Spleen (tissue), 11 donors: ENCODE data around the gene ARMC5. TPM values are rescaled to one million over a fixed set of nuclear protein-coding genes. Genes with fewer than 3 reads are reported as not detected.

Source experiments
- DNase-seq: peaks from one replicate; pipeline ENCODE4 v3.0.0-alpha.2; 2020
- H3K27ac ChIP-seq, 8 donors: fragments of 200-600 bp; sonication (generic) in 7 of 8; 1 replicate in 4 of 8; 2 replicates in 4 of 8; pipeline versions ENCODE4 v1.5.0 to v1.8.0; 2016 to 2021; ENCODE audit warnings: inconsistent platforms in 4 of 8, mild to moderate bottlenecking in 4 of 8, moderate library complexity in 1 of 8
- H3K27me3 ChIP-seq, 7 donors: fragments of 200-600 bp; sonication (generic) in 6 of 7; replicated peaks in 1 of 7; 1 replicate in 4 of 7; 2 replicates in 3 of 7; pipeline versions ENCODE4 v1.5.0 to v1.8.0; 2016 to 2021; ENCODE audit warnings: inconsistent platforms in 3 of 7, mild to moderate bottlenecking in 1 of 7
- H3K36me3 ChIP-seq, 6 donors: fragments of 200-600 bp; sonication (generic) in 5 of 6; 1 replicate in 4 of 6; 2 replicates in 2 of 6; pipeline versions ENCODE4 v1.5.0 to v1.8.0; 2016 to 2021; ENCODE audit warnings: inconsistent platforms in 2 of 6
- H3K4me1 ChIP-seq, 6 donors: fragments of 200-600 bp; sonication (generic) in 5 of 6; 1 replicate in 3 of 6; 2 replicates in 3 of 6; pipeline versions ENCODE4 v1.5.0 to v1.8.0; 2016 to 2021; ENCODE audit warnings: inconsistent platforms in 3 of 6
- H3K4me3 ChIP-seq, 8 donors: fragments of 200-600 bp; sonication (generic) in 7 of 8; 1 replicate in 4 of 8; 2 replicates in 4 of 8; pipeline versions ENCODE4 v1.5.0 to v1.8.0; 2016 to 2021; ENCODE audit warnings: inconsistent platforms in 4 of 8, mild to moderate bottlenecking in 4 of 8, moderate library complexity in 2 of 8
- H3K9me3 ChIP-seq, 8 donors: fragments of 200-600 bp; sonication (generic) in 7 of 8; 1 replicate in 4 of 8; 2 replicates in 4 of 8; pipeline versions ENCODE4 v1.5.0 to v1.8.0; 2016 to 2021; ENCODE audit warnings: inconsistent platforms in 4 of 8
- CTCF ChIP-seq, 11 experiments: fragments of 200-600 bp in 7 of 11; fragments of 450-650 bp in 4 of 11; sonication (generic) in 4 of 11; IDR thresholded peaks in 8 of 11; conservative IDR thresholded peaks in 3 of 11; 1 replicate in 7 of 11; 2 replicates in 4 of 11; pipeline versions ENCODE4 v1.4.0 to v1.8.0; 2016 to 2021; ENCODE audit warnings: antibody characterized with exemption in 11 of 11, inconsistent platforms in 4 of 11, mild to moderate bottlenecking in 1 of 11
- POLR2A ChIP-seq, 3 donors: fragments of 450-650 bp; IDR thresholded peaks; one replicate each; pipeline ENCODE4 v1.5.1; 2017; ENCODE audit warnings: antibody characterized with exemption in 3 of 3, mild to moderate bottlenecking in 1 of 3
- POLR2AphosphoS5 ChIP-seq, 3 donors: sonication (generic); formaldehyde crosslinking; IDR thresholded peaks; one replicate each; pipeline ENCODE4 v1.5.1; 2017; ENCODE audit warnings: antibody characterized with exemption in 3 of 3
- WGBS, 5 donors: extraction: QIAGEN DNeasy Blood & Tissue Kit in 3 of 5; methylation state at CpG; one replicate each; pipeline versions ENCODE4 v1.1.5 to v1.1.7; 2013 to 2018; 5-methylcytosine and 5-hydroxymethylcytosine counted together
- intact Hi-C: fragments of 100-400 bp; cut with DNase I; formaldehyde crosslinking; loops from one replicate; pipeline ENCODE4 v1.15.0; 2023; ENCODE audit warnings: low total_unique reads
- polyA plus RNA-seq, 3 donors: library from polyadenylated mRNA; stranded (reverse); fragments of 200-250 nt; gene quantifications; one replicate each; pipeline ENCODE4 v1.2.1, GENCODE V29; 2013
- total RNA-seq, 7 donors: library from RNA; depleted of rRNA in 3 of 7; stranded (reverse); fragments of >200 nt in 3 of 7; fragmentation: NEBNext Ultra II Directional in 4 of 7; extraction: Animal tissue kit (Norgen Biotek cat#: 25700) in 4 of 7; gene quantifications; one replicate each; pipeline versions ENCODE4 v1.1.0 to v1.2.1, GENCODE V29; 2016 to 2021
- donor health status: healthy with polysubstance abuse.
- donor health status: DM: no; HTN: no; CAD: no; lungs with moderate emphysema.
- donor health status: DM: no; HTN: no; CAD: no.
- donor health status: Bipolar disorder and iron deficiency.
- donor health status: healthy.
- donor health status: DM: no; HTN: no; CAD: no.
- donor health status: DM: yes; HTN: yes; CAD: no.

The ARMC5 gene
- total and polyA plus RNA-seq, 10 donors, result 8.8 to 23.5 (median 11.8) TPM

DNA sequence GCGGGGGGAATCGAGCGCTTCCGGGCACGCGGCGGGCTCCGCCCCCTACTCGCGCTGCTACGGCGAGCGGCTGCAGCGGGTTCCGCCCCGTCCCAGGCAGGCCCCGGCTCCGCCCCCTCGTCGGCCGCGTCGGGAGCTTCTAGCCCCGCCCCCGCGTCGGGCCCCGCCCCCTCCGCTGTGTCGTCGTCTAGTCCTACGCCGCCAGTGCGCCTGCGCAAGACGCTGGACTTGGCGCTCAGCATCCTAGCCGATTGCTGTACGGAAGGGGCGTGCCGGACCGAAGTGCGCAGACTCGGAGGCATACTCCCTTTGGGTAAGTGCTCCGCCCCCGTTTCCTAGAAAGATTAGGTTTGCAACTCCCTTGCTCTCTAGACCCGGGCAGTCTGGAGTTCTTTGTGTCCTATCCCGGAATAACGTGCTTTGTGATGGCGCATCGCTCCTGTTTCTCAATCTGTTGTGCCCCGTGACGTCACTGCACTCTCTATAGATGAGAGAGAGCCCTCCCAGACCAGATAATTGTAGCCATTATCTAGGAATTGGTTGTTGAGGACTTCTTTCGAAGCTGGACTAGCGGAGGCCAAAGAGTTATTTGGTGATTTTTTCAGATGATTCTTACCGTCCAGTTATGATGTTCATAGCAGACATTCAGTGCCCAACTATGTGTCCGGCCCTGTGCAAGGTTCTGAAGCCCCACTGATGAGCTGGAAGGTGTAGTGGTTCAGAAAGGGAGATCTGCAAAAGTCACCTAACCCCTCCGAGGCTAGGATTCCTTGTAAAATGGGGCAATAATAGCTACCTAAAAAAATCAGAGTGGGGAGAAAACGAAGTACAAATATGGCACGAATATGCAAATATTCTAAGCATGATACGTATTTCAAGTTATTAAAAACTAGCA, 633 bp downstream of the ARMC5 start:
- peaks cover 28 to 60% (median 46%) of the 10 kb centered on the region in 6 donors for H3K4me1 ChIP-seq
- TF ChIP-seq CTCF (IDR thresholded peaks at IDR 0.05 in 8 of 11, conservative IDR thresholded peaks at IDR 0.05 in 3 of 11) (peak in 2 of 11 experiments; percentile 7 to 12), POLR2AphosphoS5 (IDR thresholded peaks at IDR 0.05) (no peak), POLR2A (IDR thresholded peaks at IDR 0.05) (peak in 1 of 3 donors; percentile 26)
- no peaks in the 10 kb centered on the region for H3K9me3 ChIP-seq
- peak overlapping the region; percentile 97 to 100 (median 99) for H3K27ac ChIP-seq
- DNase-seq, result peak; percentile 100
- H3K27me3 ChIP-seq, result no peaks in the 10 kb centered on the region
- peaks cover 4 to 49% (median 30%) of the 10 kb centered on the region in 6 donors for H3K36me3 ChIP-seq
- peak overlapping the region; percentile 60 to 93 (median 73) for H3K4me3 ChIP-seq
- intact Hi-C loops, result no loop called here
- 4 to 7% (median 5%) methylated on average over 36 to 61 of the region's 61 CpGs for WGBS, 5 donors

GRCh38 chr16:31460582-31461002, 1.3 kb downstream of the ARMC5 start:
- Histone ChIP-seq H3K4me1 (peaks cover 28 to 56% (median 40%) of the 10 kb centered on the region in 6 donors), H3K9me3 (no peaks in the 10 kb centered on the region), H3K36me3 (peaks cover 4 to 54% (median 35%) of the 10 kb centered on the region in 6 donors), H3K27ac (peak overlapping the region in 6 of 8 donors; percentile 97 to 100 (median 99)), H3K4me3 (peak overlapping the region in 7 of 8 donors; percentile 32 to 93 (median 74)), H3K27me3 (no peaks in the 10 kb centered on the region)
- 50 to 65% (median 54%) methylated on average over 8 of the region's 8 CpGs for WGBS, 5 donors
- TF ChIP-seq CTCF (IDR thresholded peaks at IDR 0.05 in 8 of 11, conservative IDR thresholded peaks at IDR 0.05 in 3 of 11) (peak; percentile 27 to 75 (median 59)), POLR2AphosphoS5 (IDR thresholded peaks at IDR 0.05) (no peak)
- intact Hi-C loops, result no loop called here
- peak; percentile 76 for DNase-seq

DNA sequence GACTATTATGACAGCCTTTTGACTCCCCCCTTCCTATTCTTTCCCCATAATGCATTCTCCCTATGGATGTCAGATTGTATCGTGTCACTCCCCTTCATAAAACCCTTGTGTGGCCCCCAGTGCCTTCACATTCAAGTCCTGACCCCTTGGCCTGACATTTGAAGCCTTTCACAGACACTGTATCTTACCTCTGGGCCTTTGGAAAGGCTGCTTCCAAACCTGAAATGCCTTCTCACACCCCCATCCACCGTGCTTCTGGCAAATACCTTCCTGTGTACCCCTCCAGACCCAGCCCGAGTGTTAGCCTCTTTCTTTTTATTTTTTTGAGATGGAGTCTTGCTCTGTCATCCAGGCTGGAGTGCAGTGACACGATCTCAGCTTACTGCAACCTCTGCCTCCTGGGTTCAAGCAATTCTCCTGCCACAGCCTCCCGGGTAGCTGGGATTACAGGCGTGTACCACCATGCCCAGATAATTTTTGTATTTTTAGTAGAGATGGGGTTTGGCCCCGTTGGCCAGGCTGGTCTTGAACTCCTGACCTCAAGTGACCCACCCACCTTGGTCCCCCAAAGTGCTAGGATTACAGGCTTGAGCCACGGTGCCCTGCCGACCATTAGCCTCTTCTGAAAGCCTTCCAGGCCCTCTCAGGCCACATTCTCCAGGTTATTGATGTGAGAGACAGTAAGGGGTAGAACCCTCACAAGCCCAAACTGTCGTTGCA, 2.1 kb downstream of the ARMC5 start:
- H3K4me1 ChIP-seq, result peaks cover 29 to 56% (median 33%) of the 10 kb centered on the region in 6 donors
- intact Hi-C loops, result no loop called here
- WGBS, 5 donors, result 87 to 96% (median 91%) methylated on average over 10 of the region's 10 CpGs
- peak; percentile 10 for DNase-seq
- H3K27me3 ChIP-seq, result no peaks in the 10 kb centered on the region
- no peak overlapping the region for H3K4me3 ChIP-seq
- H3K9me3 ChIP-seq, result no peaks in the 10 kb centered on the region
- H3K36me3 ChIP-seq, result peaks cover 4 to 55% (median 42%) of the 10 kb centered on the region in 6 donors
- no peak for TF ChIP-seq POLR2AphosphoS5 (IDR thresholded peaks at IDR 0.05)
- TF ChIP-seq CTCF (IDR thresholded peaks at IDR 0.05 in 8 of 11, conservative IDR thresholded peaks at IDR 0.05 in 3 of 11), result no peak
- TF ChIP-seq POLR2A (IDR thresholded peaks at IDR 0.05), result no peak
- H3K27ac ChIP-seq, result peak overlapping the region in 1 of 8 donors; percentile 100
